Esophagus muscularis mucosa (tissue), 4 donors: ENCODE data around the gene CAMK1D. TPM values are rescaled to one million over a fixed set of nuclear protein-coding genes. Genes with fewer than 3 reads are reported as not detected.

ENCODE experiments used
- DNase-seq: peaks from one replicate; pipeline ENCODE4 v3.0.0-alpha.2; 2017; ENCODE audit errors: extremely low spot score
- H3K27ac ChIP-seq, 4 donors: fragments of 200-600 bp; sonication (generic); replicated peaks in 1 of 4; 1 replicate in 3 of 4; 2 replicates in 1 of 4; pipeline ENCODE4 v1.5.1; 2016 to 2019; ENCODE audit warnings: mild to moderate bottlenecking in 1 of 4
- H3K27me3 ChIP-seq, 4 donors: fragments of 200-600 bp; sonication (generic); one replicate each; pipeline versions ENCODE4 v1.5.1 to v1.6.0; 2016 to 2019
- H3K36me3 ChIP-seq, 4 donors: fragments of 200-600 bp; sonication (generic); one replicate each; pipeline ENCODE4 v1.5.1; 2016 to 2019
- H3K4me1 ChIP-seq, 4 donors: fragments of 200-600 bp; sonication (generic); one replicate each; pipeline ENCODE4 v1.5.1; 2016 to 2019
- H3K4me3 ChIP-seq, 4 donors: fragments of 200-600 bp; sonication (generic); 1 replicate in 2 of 4; 2 replicates in 2 of 4; pipeline ENCODE4 v1.5.1; 2016 to 2019; ENCODE audit warnings: mild to moderate bottlenecking in 4 of 4, moderate library complexity in 1 of 4
- H3K9me3 ChIP-seq, 4 donors: fragments of 200-600 bp; sonication (generic); 1 replicate in 3 of 4; 2 replicates in 1 of 4; pipeline ENCODE4 v1.5.1; 2016 to 2019
- CTCF ChIP-seq, 3 experiments: fragments of 200-600 bp in 2 of 3; fragments of 450-650 bp in 1 of 3; sonication (generic) in 2 of 3; IDR thresholded peaks; one replicate each; pipeline ENCODE4 v1.5.1; 2017 to 2019; ENCODE audit warnings: antibody characterized with exemption in 3 of 3, mild to moderate bottlenecking in 2 of 3, moderate library complexity in 1 of 3
- EP300 ChIP-seq: sonication (generic); formaldehyde crosslinking; IDR thresholded peaks from one replicate; pipeline ENCODE4 v1.6.1; 2017; ENCODE audit warnings: antibody characterized with exemption
- POLR2A ChIP-seq: fragments of 450-650 bp; IDR thresholded peaks from one replicate; pipeline ENCODE4 v1.6.1; 2017; ENCODE audit warnings: antibody characterized with exemption, moderate library complexity, mild to moderate bottlenecking, low read depth
- POLR2AphosphoS5 ChIP-seq, 2 donors: sonication (generic); formaldehyde crosslinking; IDR thresholded peaks; one replicate each; pipeline ENCODE4 v1.6.1; 2017; ENCODE audit warnings: antibody characterized with exemption in 2 of 2
- WGBS: methylation state at CpG from one replicate; pipeline ENCODE4 v1.1.5; 2018; 5-methylcytosine and 5-hydroxymethylcytosine counted together
- intact Hi-C: fragments of 100-400 bp; cut with DNase I; formaldehyde crosslinking; loops from one replicate; pipeline ENCODE4 v1.15.1; 2023
- total RNA-seq, 4 donors: library from RNA; depleted of rRNA; stranded (reverse); fragments of >200 nt; gene quantifications; one replicate each; pipeline versions ENCODE4 v1.1.0 to v1.2.1, GENCODE V29; 2016

Gene CAMK1D
- total RNA-seq, 4 donors from 2014 or later, result 8.4 to 15.4 (median 11.3) TPM

GRCh38 chr10:12381536-12382156 is 32.3 kb downstream of the CAMK1D start:
- intact Hi-C loops, result no loop called here
- 86% methylated on average over 12 of the region's 12 CpGs for WGBS
- Histone ChIP-seq H3K4me1 (peaks cover 0 to 21% (median 15%) of the 10 kb centered on the region in 4 donors), H3K4me3 (no peak overlapping the region), H3K27ac (no peak overlapping the region), H3K36me3 (no peaks in the 10 kb centered on the region), H3K27me3 (no peaks in the 10 kb centered on the region), H3K9me3 (no peaks in the 10 kb centered on the region)
- no peak for DNase-seq
- TF ChIP-seq EP300, result no peak

- DNase-seq, result no peak
- no peak overlapping the region for H3K27ac ChIP-seq
- no peaks in the 10 kb centered on the region for H3K36me3 ChIP-seq
- TF ChIP-seq CTCF (IDR thresholded peaks at IDR 0.05) (no peak), POLR2A (no peak), EP300 (no peak), POLR2AphosphoS5 (IDR thresholded peaks at IDR 0.05) (no peak)
- no peak overlapping the region for H3K4me3 ChIP-seq
- H3K4me1 ChIP-seq, result peaks cover 0 to 17% (median 14%) of the 10 kb centered on the region in 4 donors
- no peaks in the 10 kb centered on the region for H3K27me3 ChIP-seq
- no peaks in the 10 kb centered on the region for H3K9me3 ChIP-seq
- WGBS, result 93% methylated on average over 1 of the region's 1 CpG
- intact Hi-C loops, result no loop called here
Measured at GRCh38 chr10:12382157-12382548, 32.8 kb downstream of the CAMK1D start.

- H3K9me3 ChIP-seq, result no peaks in the 10 kb centered on the region
- H3K27me3 ChIP-seq, result no peaks in the 10 kb centered on the region
- TF ChIP-seq EP300, result no peak
- 90% methylated on average over 4 of the region's 4 CpGs for WGBS
- no peak overlapping the region for H3K4me3 ChIP-seq
- intact Hi-C loops, result no loop called here
- no peak for DNase-seq
- no peaks in the 10 kb centered on the region for H3K36me3 ChIP-seq
- H3K27ac ChIP-seq, result no peak overlapping the region
- H3K4me1 ChIP-seq, result peaks cover 0 to 8% (median 5%) of the 10 kb centered on the region in 4 donors
Measured at GRCh38 chr10:12382956-12383531, 33.7 kb downstream of the CAMK1D start.

- TF ChIP-seq POLR2AphosphoS5 (IDR thresholded peaks at IDR 0.05), result no peak
- TF ChIP-seq POLR2A, result no peak
- TF ChIP-seq EP300, result no peak
- TF ChIP-seq CTCF (IDR thresholded peaks at IDR 0.05), result no peak
- peaks cover 9 to 16% (median 12%) of the 10 kb centered on the region in 4 donors for H3K4me1 ChIP-seq
- no peak overlapping the region for H3K27ac ChIP-seq
- 96% methylated on average over 2 of the region's 2 CpGs for WGBS
- H3K9me3 ChIP-seq, result no peaks in the 10 kb centered on the region
- no peaks in the 10 kb centered on the region for H3K27me3 ChIP-seq
- intact Hi-C loops, result no loop called here
- DNase-seq, result no peak
- no peak overlapping the region for H3K4me3 ChIP-seq
- H3K36me3 ChIP-seq, result no peaks in the 10 kb centered on the region
Measured at GRCh38 chr10:12384906-12385305, 35.6 kb downstream of the CAMK1D start.

GRCh38 chr10:12387561-12388210 is 38.3 kb downstream of the CAMK1D start:
- H3K4me1 ChIP-seq, result peaks cover 18 to 37% (median 31%) of the 10 kb centered on the region in 4 donors
- H3K36me3 ChIP-seq, result no peaks in the 10 kb centered on the region
- intact Hi-C loops, result no loop called here
- WGBS, result 93% methylated on average over 15 of the region's 15 CpGs
- no peak for DNase-seq
- TF ChIP-seq CTCF (IDR thresholded peaks at IDR 0.05) (no peak), POLR2A (no peak), EP300 (no peak), POLR2AphosphoS5 (IDR thresholded peaks at IDR 0.05) (no peak)
- no peak overlapping the region for H3K4me3 ChIP-seq
- no peaks in the 10 kb centered on the region for H3K9me3 ChIP-seq
- H3K27ac ChIP-seq, result no peak overlapping the region
- H3K27me3 ChIP-seq, result no peaks in the 10 kb centered on the region
